Upper lobe of right lung (tissue), 1 donor: Measurements from ENCODE around the gene IGF1R. TPM values are rescaled to one million over a fixed set of nuclear protein-coding genes. Genes with fewer than 3 reads are reported as not detected.
"Not testable (repeated sequence)": the region's sequence is repeated elsewhere in the genome, so short reads cannot be mapped to it uniquely, and the experiment has no call there.

ENCODE experiments used
- ATAC-seq: fragments of 200-7000 bp; cut with Tn5 transposase; one replicate; pipeline ENCODE4 v1.9.1; 2020; ENCODE audit warnings: mild to moderate bottlenecking, moderate library complexity
- DNase-seq: peaks from one replicate; pipeline ENCODE4 v3.0.0-alpha.2; 2020
- H3K27ac ChIP-seq: fragments of 200-600 bp; one replicate; pipeline ENCODE4 v1.8.0; 2022
- H3K27me3 ChIP-seq: fragments of 200-600 bp; one replicate; pipeline ENCODE4 v1.8.0; 2022; ENCODE audit warnings: mild to moderate bottlenecking
- H3K36me3 ChIP-seq: fragments of 200-600 bp; one replicate; pipeline ENCODE4 v1.8.0; 2022
- H3K4me1 ChIP-seq: fragments of 200-600 bp; one replicate; pipeline ENCODE4 v1.8.0; 2022
- H3K4me3 ChIP-seq: fragments of 200-600 bp; one replicate; pipeline ENCODE4 v1.8.0; 2022; ENCODE audit warnings: mild to moderate bottlenecking
- H3K9me3 ChIP-seq: fragments of 200-600 bp; one replicate; pipeline ENCODE4 v1.8.0; 2022
- intact Hi-C: fragments of 100-400 bp; cut with DNase I; formaldehyde crosslinking; loops from one replicate; pipeline ENCODE4 v1.11.0; 2022
- total RNA-seq: library from RNA; stranded (reverse); fragmentation: NEBNext Ultra II Directional; extraction: Animal tissue kit (Norgen Biotek cat#: 25700); gene quantifications from one replicate; pipeline ENCODE4 v1.2.1, GENCODE V29; 2021
- TF ChIP-seq, protein P1 (sequence below): fragments of 200-600 bp; IDR thresholded peaks from one replicate; pipeline ENCODE4 v1.8.0; 2022; ENCODE audit warnings: antibody characterized with exemption
- donor health status: DM: no; HTN: yes; CAD: no; lungs with severe emphysema.

The IGF1R gene
- total RNA-seq, 1 donor from 2014 or later, result 40.0 TPM

- no peak for ATAC-seq
- Histone ChIP-seq H3K27me3 (no peaks in the 10 kb centered on the region), H3K36me3 (no peaks in the 10 kb centered on the region), H3K4me1 (no peaks in the 10 kb centered on the region), H3K4me3 (no peak overlapping the region), H3K27ac (no peak overlapping the region), H3K9me3 (no peaks in the 10 kb centered on the region)
- TF ChIP-seq, protein P1, sequence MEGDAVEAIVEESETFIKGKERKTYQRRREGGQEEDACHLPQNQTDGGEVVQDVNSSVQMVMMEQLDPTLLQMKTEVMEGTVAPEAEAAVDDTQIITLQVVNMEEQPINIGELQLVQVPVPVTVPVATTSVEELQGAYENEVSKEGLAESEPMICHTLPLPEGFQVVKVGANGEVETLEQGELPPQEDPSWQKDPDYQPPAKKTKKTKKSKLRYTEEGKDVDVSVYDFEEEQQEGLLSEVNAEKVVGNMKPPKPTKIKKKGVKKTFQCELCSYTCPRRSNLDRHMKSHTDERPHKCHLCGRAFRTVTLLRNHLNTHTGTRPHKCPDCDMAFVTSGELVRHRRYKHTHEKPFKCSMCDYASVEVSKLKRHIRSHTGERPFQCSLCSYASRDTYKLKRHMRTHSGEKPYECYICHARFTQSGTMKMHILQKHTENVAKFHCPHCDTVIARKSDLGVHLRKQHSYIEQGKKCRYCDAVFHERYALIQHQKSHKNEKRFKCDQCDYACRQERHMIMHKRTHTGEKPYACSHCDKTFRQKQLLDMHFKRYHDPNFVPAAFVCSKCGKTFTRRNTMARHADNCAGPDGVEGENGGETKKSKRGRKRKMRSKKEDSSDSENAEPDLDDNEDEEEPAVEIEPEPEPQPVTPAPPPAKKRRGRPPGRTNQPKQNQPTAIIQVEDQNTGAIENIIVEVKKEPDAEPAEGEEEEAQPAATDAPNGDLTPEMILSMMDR, result no peak
- no peak for DNase-seq
- intact Hi-C loops, result no loop called here
Observed at GRCh38 chr15:98611808-98612207, 36.5 kb upstream of the IGF1R start.

GRCh38 chr15:98612490-98613110 lies 35.7 kb upstream of the IGF1R start:
- no peaks in the 10 kb centered on the region for H3K9me3 ChIP-seq
- no peaks in the 10 kb centered on the region for H3K36me3 ChIP-seq
- H3K27ac ChIP-seq, result no peak overlapping the region
- no peaks in the 10 kb centered on the region for H3K4me1 ChIP-seq
- DNase-seq (no peak), ATAC-seq (peak; percentile 36)
- no peak overlapping the region for H3K4me3 ChIP-seq
- no peaks in the 10 kb centered on the region for H3K27me3 ChIP-seq
- TF ChIP-seq, protein P1, result no peak
- intact Hi-C loops, result no loop called here

- Histone ChIP-seq H3K4me3 (no peak overlapping the region), H3K4me1 (no peaks in the 10 kb centered on the region), H3K9me3 (no peaks in the 10 kb centered on the region), H3K27me3 (peaks cover 13% of the 10 kb centered on the region), H3K27ac (no peak overlapping the region), H3K36me3 (no peaks in the 10 kb centered on the region)
- TF ChIP-seq, protein P1, result no peak
- ATAC-seq, result no peak
- no peak for DNase-seq
- intact Hi-C loops, result no loop called here
Observed at GRCh38 chr15:98614681-98615080, 33.7 kb upstream of the IGF1R start.

- H3K9me3 ChIP-seq, result no peaks in the 10 kb centered on the region
- TF ChIP-seq, protein P1, result no peak
- intact Hi-C loops, result no loop called here
- no peaks in the 10 kb centered on the region for H3K36me3 ChIP-seq
- no peaks in the 10 kb centered on the region for H3K4me1 ChIP-seq
- peaks cover 30% of the 10 kb centered on the region for H3K27me3 ChIP-seq
- ATAC-seq, result no peak
- H3K4me3 ChIP-seq, result no peak overlapping the region
- DNase-seq, result no peak
- no peak overlapping the region for H3K27ac ChIP-seq
Observed at GRCh38 chr15:98616397-98616796, 31.9 kb upstream of the IGF1R start.

DNA sequence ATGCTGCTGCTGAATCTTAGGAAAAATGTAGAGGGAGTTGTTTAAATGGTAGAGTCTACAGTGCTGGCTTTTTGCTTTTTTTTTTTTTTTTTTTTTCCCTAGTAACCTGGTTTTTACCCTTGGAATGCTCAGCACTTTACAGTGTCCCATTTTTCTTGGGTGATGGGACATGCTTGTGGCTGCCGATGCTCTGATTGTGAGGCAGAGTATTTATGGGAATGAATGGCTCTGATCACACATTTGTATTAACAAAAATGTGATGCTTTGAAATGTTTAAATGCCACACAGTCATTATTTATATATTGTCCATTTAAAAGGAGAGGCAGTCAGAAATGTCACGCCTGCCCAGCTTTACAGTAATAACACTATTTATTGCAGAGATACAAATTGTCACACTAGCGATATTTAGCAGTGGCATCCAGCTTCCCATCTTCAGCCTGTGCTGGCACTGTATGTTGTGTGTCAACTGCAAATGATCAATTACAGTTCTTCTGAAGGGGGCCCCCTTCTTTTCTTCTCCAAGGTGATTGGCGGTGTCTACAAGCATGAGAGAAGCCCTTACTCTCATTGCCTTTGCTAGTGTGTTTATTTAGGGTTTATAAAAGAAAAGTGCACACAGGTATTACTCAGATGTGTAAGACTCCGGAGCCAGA lies 30.9 kb upstream of the IGF1R start:
- Histone ChIP-seq H3K27ac (no peak overlapping the region), H3K4me1 (no peaks in the 10 kb centered on the region), H3K4me3 (no peak overlapping the region), H3K36me3 (no peaks in the 10 kb centered on the region), H3K9me3 (no peaks in the 10 kb centered on the region), H3K27me3 (peaks cover 41% of the 10 kb centered on the region)
- no peak for ATAC-seq
- DNase-seq, result no peak
- TF ChIP-seq, protein P1, result no peak
- intact Hi-C loops, result no loop called here

DNA sequence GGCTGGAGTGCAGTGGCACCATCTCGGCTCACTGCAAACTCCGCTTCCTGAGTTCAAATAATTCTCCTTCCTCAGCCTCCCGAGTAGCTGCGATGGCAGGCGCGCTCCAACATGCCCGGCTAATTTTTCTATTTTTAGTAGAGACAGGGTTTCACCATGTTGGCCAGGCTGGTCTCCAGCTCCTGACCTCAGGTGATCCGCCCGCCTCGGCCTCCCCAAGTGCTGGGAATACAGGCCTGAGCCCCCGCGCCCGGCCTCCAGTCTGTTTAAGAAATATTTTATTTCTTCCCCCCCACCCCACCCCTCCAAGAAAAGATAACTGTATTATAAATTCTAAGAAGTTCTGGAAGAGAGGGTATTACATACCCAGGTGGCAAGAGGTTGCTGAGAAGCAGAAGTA lies 29.8 kb upstream of the IGF1R start:
- H3K4me3 ChIP-seq, intact Hi-C loops, H3K27ac ChIP-seq, H3K4me1 ChIP-seq, H3K9me3 ChIP-seq, ATAC-seq, DNase-seq, H3K36me3 ChIP-seq: not testable (repeated sequence)
- peaks cover 50% of the 10 kb centered on the region for H3K27me3 ChIP-seq
